ENCODE measurements around the gene LAMB3.

LAMB3 gene

GRCh38 chr1:209565759-209566678 is 86.2 kb downstream of the LAMB3 start:
- peaks cover 47% of the 10 kb centered on the region for H3K27me3 Mint-ChIP-seq
- peaks cover 14% of the 10 kb centered on the region for H3K4me1 Mint-ChIP-seq (ENCODE audit: low read depth)
- peak overlapping the region; percentile 45 for H3K27ac Mint-ChIP-seq
- no peaks in the 10 kb centered on the region for H3K36me3 Mint-ChIP-seq (ENCODE audit: low read depth)
- no peaks in the 10 kb centered on the region for H3K9me3 Mint-ChIP-seq
- H3K4me3 Mint-ChIP-seq = no peak overlapping the region

Measured in stimulated activated naive CD8-positive, alpha-beta T cell treated with anti-CD3 and anti-CD28 coated beads, Interleukin-15, Interleukin-2, amounts not matched to agents 100 ng/mL and 50 ng/mL, for 24 hours (primary cell).